GM21576 (cell line): Measurements from ENCODE around the gene TBC1D16.

Source experiments
- ATAC-seq: cut with Tn5 transposase; IDR thresholded peaks from one replicate; pipeline ENCODE4 v1.9.1; 2021; ENCODE audit warnings: mild to moderate bottlenecking, moderate library complexity; ENCODE audit not compliant: unreplicated experiment

The TBC1D16 gene

GRCh38 chr17:79929257-79930061 is 106.2 kb downstream of the TBC1D16 start:
- ATAC-seq = no peak

GRCh38 chr17:79928502-79929256 is 107.0 kb downstream of the TBC1D16 start:
- no peak for ATAC-seq

- ATAC-seq = no peak
Measured at GRCh38 chr17:79927688-79928501, 107.8 kb downstream of the TBC1D16 start.

DNA sequence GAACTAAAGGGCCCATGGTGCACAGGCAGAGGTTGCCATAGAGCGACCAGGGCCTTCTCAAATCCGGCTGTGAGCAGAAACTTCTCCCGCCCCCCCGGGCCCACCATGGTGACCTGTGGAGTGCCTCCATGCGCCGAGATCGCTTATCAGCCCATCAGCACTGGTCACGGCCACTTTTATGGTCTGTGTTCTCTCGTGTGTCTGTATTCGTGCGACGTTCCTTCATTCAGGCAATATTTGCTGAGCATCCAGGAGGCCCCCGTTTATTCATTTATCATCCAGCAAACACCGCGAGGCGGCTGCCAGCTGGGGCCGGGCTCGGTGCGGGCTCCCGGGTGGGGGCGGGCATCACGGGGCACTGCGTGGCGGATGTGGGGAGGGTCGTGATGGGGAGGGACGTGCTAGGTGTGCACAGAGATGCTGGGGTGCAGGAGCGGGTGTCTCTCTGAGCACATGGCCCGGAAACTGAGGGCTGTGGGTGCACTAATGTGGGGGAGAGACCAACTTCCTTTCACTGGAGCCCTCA is 108.5 kb downstream of the TBC1D16 start:
- no peak for ATAC-seq

- ATAC-seq = no peak
Measured at GRCh38 chr17:79926605-79927135, 109.0 kb downstream of the TBC1D16 start.

DNA sequence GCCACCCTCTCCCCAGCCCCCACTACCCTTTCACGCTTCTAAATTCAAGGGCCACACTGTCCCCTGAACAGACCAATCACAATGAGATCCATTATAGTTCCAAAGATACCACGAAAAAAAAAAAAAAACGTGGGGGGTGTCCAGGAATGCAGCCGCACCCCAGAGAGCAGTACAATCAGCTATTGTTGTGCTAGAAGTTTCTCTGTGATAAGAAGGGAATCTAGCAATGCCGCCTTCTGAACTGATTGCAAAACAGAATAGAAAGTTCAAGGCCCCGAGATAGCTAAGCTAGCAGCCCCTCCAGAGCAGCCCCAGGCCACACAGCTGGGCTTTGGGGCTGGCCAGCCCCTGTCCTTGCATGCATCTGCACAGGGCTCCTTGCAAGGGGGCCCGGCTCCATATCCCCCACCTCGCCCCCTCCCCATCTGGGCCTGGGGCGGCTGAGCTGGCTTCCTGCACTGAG is 109.5 kb downstream of the TBC1D16 start:
- no peak for ATAC-seq

DNA sequence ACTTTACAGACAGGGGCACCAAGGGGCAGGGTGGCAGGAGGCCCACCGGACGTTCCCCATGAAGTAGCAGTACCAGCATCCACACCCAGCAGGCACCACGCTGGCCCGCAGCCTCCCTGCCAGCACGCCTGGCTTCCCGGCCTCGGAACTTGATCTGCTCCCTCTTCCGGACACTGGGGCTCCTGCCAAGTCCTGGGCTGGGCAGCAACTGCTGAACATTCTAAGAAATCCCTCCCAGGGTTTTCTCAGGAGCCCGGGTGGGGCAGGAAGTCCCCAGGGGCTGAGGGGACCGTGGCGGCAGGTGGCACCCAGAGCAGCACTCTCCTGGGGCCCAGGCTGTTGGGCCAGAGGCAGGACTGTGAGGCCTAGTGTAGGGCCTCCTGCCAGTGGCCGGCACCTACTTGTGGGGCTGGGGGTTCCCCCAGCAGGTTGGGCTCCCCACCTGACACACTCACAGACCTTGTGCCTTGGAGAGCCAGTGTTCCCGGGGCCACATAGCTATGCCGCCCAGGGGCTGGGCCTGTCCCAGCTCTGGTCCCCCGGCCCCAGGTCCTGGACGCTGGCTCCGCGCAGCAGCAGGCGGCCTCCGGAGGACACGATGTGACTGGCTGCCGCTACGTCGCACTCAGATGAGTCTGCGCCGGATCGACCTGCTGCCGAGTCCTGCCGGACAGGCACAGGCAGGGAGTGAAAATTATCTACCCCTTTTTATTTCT is 110.3 kb downstream of the TBC1D16 start:
- no peak for ATAC-seq

- no peak for ATAC-seq
Measured at GRCh38 chr17:79924639-79924976, 111.1 kb downstream of the TBC1D16 start.

DNA sequence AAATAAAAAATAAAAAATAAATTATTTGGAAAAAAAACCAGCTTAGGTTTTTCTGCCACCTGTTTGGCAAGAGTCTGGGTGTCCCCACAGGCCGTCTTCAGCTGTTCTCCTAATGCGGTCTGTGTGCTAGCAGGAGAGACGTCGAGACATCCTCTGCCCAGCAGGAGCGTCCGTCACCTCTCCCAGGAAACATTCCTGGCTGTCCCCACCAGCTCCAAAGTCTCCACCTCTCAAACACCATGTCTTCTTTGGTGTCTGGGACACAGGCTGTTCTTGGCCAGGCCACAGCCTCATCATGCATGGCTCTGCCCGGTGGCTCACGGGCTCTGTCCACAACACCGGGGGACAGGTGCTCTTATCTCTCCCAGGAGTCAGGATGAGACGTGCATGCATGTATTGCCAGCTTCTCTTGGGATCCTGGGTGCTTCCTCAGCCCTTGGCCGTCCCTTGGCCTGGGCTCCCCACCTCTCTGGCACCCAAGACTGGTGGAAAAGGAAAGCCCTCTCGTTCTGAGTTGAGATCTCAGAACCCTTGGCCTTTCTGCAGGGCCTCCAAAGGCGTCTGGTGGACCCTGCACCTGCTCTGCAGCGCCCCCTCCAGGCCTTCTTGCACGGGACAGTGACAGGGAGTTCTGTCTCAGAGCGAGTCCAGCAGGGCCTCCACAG is 111.6 kb downstream of the TBC1D16 start:
- ATAC-seq = no peak

DNA sequence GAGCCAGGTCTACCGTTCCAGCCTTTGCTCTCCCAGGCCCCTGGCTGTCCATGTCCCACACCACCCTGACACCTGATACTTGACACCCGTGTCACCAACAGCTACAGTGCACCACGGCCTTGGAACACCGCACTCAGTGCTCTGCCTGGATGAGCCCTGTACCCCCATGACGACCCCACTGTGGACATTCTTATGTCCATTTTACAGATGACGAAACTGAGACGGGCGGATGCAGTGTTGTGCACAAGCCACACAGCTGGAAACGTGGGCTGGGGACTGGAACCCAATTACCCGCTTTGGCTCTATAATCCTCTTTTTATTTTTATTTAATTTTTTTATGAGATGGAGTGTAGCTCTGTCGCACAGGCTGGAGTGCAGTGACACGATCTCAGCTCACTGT is 112.9 kb downstream of the TBC1D16 start:
- ATAC-seq = no peak

- ATAC-seq = no peak
Measured at GRCh38 chr17:79922116-79922601, 113.5 kb downstream of the TBC1D16 start.

DNA sequence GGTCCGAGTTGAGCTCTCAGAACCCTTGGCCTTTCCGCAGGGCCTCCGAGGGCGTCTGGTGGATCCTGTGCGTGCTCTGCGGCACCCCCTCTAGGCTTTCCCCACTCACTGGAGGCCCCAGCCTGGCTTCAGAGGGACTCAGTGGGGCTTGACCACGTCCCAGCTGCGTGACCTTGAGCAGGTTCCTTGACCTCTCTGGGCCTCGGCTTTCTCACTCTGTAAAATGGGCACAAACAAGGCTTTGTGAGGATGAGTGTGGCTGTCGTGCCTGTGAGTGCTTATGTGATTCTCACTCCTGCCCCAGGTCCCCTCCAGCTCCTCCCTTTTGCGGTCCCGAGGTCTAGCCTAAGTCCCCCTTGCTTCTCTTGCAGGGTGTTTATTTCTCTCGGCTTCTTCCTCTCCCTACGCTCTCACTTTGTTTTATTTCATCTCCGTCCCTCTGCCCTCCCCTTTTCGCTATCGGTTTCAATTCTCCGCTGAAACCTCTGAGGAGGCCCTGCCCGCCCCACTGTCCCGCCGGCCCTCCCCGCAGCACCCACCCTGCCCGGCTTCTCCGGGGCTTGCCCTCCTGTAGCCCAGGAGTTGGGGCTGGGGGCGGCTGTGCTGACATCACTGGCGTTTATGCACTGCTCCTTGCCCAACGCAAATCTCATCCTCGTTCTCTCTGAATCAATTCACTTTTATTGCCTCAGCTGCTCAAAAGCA is 114.1 kb downstream of the TBC1D16 start:
- no peak for ATAC-seq

GRCh38 chr17:79920751-79921410 is 114.8 kb downstream of the TBC1D16 start:
- no peak for ATAC-seq

DNA sequence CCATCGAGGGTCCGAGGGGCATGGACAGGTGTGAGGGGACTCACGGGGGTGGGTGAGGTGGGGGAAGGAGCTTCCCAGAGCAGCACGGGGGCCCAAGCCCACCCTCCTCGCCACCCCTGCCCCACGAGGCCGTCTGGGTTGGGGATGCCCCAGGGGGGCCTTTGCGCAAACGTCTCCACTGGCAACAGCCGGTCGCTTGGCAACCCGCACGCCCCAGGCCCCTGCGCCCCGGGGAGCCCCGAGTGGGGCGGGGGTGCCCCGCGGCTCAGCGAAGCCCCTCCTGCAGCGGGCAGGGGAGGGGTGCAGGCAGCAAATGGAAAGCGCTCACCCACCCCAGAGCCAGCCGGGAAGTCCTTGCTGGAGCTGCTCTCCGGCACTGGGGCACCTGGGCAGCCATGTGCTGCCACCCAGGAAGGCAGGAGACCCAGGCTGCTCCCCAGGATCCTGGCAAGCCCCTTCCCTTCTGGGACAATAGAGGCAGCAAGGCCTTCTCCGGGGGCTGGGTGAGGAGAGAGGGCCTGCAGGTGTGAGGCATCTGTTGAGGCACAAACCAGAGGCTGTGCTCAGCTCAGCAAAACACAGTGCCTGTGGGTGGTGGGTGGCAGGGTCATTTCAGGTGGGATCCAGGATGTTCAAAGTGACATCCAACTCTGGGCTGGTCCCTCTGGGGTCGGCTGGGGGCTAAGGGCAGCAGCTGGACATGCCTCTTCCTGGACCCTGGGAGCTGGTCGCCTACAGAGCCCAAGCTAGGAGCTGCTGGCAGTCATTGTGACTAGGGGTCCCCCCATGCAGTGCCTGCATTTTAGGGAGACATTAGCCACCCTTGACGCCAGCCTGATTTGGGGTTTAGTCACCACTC is 115.6 kb downstream of the TBC1D16 start:
- no peak for ATAC-seq

DNA sequence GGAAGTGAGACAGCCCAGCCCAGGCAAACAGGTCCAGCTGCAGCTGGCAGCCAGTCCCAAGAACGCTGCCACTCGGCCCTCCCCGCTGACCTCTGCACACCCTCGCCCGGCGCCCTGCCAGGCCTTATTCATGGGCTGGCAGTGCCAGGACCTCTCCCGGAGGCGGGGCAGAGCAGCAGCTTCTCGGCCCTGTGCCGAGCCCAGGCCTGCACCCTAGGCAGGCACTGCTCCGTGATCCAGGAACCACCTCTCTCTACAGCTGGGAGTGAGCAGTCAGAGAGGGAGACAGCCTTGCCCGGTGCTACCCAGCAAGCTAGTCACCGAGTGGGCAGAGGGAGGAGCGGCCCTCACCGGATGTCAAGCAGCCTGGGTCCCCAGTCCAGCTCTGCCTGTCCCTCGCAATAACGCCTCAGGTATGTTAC is 116.5 kb downstream of the TBC1D16 start:
- ATAC-seq = no peak

- no peak for ATAC-seq
Measured at GRCh38 chr17:79918581-79919163, 117.0 kb downstream of the TBC1D16 start.

- no peak for ATAC-seq
Measured at GRCh38 chr17:79917902-79918484, 117.7 kb downstream of the TBC1D16 start.
